Body of pancreas (tissue), 4 donors: ENCODE results near the gene OBI1. TPM values are rescaled to one million over a fixed set of nuclear protein-coding genes. Genes with fewer than 3 reads are reported as not detected.

Experiments
- ATAC-seq: fragments of 150-250 bp; one replicate; pipeline ENCODE4 v1.9.1; 2016
- DNase-seq, 4 donors: peaks; one replicate each; pipeline ENCODE4 v3.0.0-alpha.2; 2019
- H3K27ac ChIP-seq, 4 donors: fragments of 200-600 bp; sonication (generic); 1 replicate in 3 of 4; 2 replicates in 1 of 4; pipeline versions ENCODE4 v1.5.1 to v1.6.1; 2016 to 2019; ENCODE audit warnings: mild to moderate bottlenecking in 1 of 4, mixed read lengths in 1 of 4, moderate library complexity in 1 of 4
- H3K27me3 ChIP-seq, 2 donors: fragments of 200-600 bp; sonication (generic); one replicate each; pipeline ENCODE4 v1.6.0; 2016; ENCODE audit warnings: mild to moderate bottlenecking in 1 of 2
- H3K36me3 ChIP-seq, 2 donors: fragments of 200-600 bp; sonication (generic); replicated peaks in 1 of 2; 2 replicates each; pipeline ENCODE4 v1.5.1; 2016; ENCODE audit warnings: low read depth in 2 of 2; ENCODE audit not compliant: insufficient read depth in 1 of 2
- H3K4me1 ChIP-seq: fragments of 200-600 bp; sonication (generic); one replicate; pipeline ENCODE4 v1.6.0; 2016
- H3K4me3 ChIP-seq, 2 donors: fragments of 200-600 bp; sonication (generic); 1 replicate in 1 of 2; 2 replicates in 1 of 2; pipeline ENCODE4 v1.5.1; 2016 to 2019
- H3K9me3 ChIP-seq, 3 donors: fragments of 200-600 bp; sonication (generic); 1 replicate in 2 of 3; 2 replicates in 1 of 3; pipeline ENCODE4 v1.5.1; 2016
- CTCF ChIP-seq, 7 experiments: fragments of 450-650 bp in 4 of 7; fragments of 200-600 bp in 3 of 7; sonication (generic) in 3 of 7; IDR thresholded peaks; one replicate each; pipeline ENCODE4 v1.5.1; 2016 to 2019; ENCODE audit warnings: antibody characterized with exemption in 7 of 7
- POLR2A ChIP-seq, 3 donors: fragments of 450-650 bp; IDR thresholded peaks; one replicate each; pipeline ENCODE4 v1.6.1; 2016; ENCODE audit warnings: antibody characterized with exemption in 3 of 3, mild to moderate bottlenecking in 2 of 3
- WGBS, 2 donors: methylation state at CpG; one replicate each; pipeline ENCODE4 v1.1.5; 2017; 5-methylcytosine and 5-hydroxymethylcytosine counted together
- intact Hi-C: fragments of 100-400 bp; cut with DNase I; formaldehyde crosslinking; loops from one replicate; pipeline ENCODE4 v1.15.1; 2023
- total RNA-seq, 2 donors: library from RNA; depleted of rRNA; stranded (reverse); fragments of >200 nt; gene quantifications; one replicate each; pipeline ENCODE4 v1.1.0, GENCODE V29; 2016

Gene OBI1
- total RNA-seq, 2 donors from 2014 or later = 3.3 to 8.6 TPM

- DNase-seq = no peak
- Histone ChIP-seq H3K27ac (no peak overlapping the region), H3K4me3 (no peak overlapping the region), H3K4me1 (no peaks in the 10 kb centered on the region), H3K9me3 (no peaks in the 10 kb centered on the region), H3K27me3 (no peaks in the 10 kb centered on the region), H3K36me3 (no peaks in the 10 kb centered on the region)
- intact Hi-C loops = no loop called here
- no peak for TF ChIP-seq POLR2A (IDR thresholded peaks at IDR 0.05)
- no peak for TF ChIP-seq CTCF (IDR thresholded peaks at IDR 0.05)
- WGBS, 2 donors = 90 to 92% methylated on average over 4 of the region's 4 CpGs
- ATAC-seq = no peak
Measured at GRCh38 chr13:78686461-78686860, 27.5 kb upstream of the OBI1 start.

GRCh38 chr13:78680576-78681350, 21.8 kb upstream of the OBI1 start:
- H3K36me3 ChIP-seq = no peaks in the 10 kb centered on the region
- no peak for ATAC-seq
- no peak for DNase-seq
- 20 to 32% methylated on average over 6 of the region's 6 CpGs for WGBS, 2 donors
- no peaks in the 10 kb centered on the region for H3K27me3 ChIP-seq
- no peaks in the 10 kb centered on the region for H3K9me3 ChIP-seq
- no peak overlapping the region for H3K27ac ChIP-seq
- H3K4me1 ChIP-seq = no peaks in the 10 kb centered on the region
- TF ChIP-seq POLR2A (IDR thresholded peaks at IDR 0.05) (no peak), CTCF (IDR thresholded peaks at IDR 0.05) (no peak)
- intact Hi-C loops = no loop called here
- H3K4me3 ChIP-seq = no peak overlapping the region

- DNase-seq = no peak
- intact Hi-C loops = no loop called here
- TF ChIP-seq CTCF (IDR thresholded peaks at IDR 0.05) (no peak), POLR2A (IDR thresholded peaks at IDR 0.05) (no peak)
- WGBS, 2 donors = 52 to 62% methylated on average over 8 of the region's 8 CpGs
- Histone ChIP-seq H3K9me3 (no peaks in the 10 kb centered on the region), H3K36me3 (no peaks in the 10 kb centered on the region), H3K27me3 (no peaks in the 10 kb centered on the region), H3K4me3 (no peak overlapping the region), H3K4me1 (no peaks in the 10 kb centered on the region), H3K27ac (no peak overlapping the region)
- ATAC-seq = no peak
Measured at GRCh38 chr13:78680115-78680561, 21.2 kb upstream of the OBI1 start.

GRCh38 chr13:78679329-78679728, 20.4 kb upstream of the OBI1 start:
- ATAC-seq (no peak), DNase-seq (no peak)
- Histone ChIP-seq H3K27ac (no peak overlapping the region), H3K4me3 (no peak overlapping the region), H3K27me3 (no peaks in the 10 kb centered on the region), H3K4me1 (no peaks in the 10 kb centered on the region), H3K36me3 (no peaks in the 10 kb centered on the region), H3K9me3 (no peaks in the 10 kb centered on the region)
- intact Hi-C loops = no loop called here
- TF ChIP-seq POLR2A (IDR thresholded peaks at IDR 0.05) = no peak
- TF ChIP-seq CTCF (IDR thresholded peaks at IDR 0.05) = no peak
- 9 to 11% methylated on average over 1 of the region's 1 CpG for WGBS, 2 donors

- H3K9me3 ChIP-seq = no peaks in the 10 kb centered on the region
- DNase-seq (no peak), ATAC-seq (no peak)
- no peaks in the 10 kb centered on the region for H3K27me3 ChIP-seq
- H3K27ac ChIP-seq = no peak overlapping the region
- intact Hi-C loops = no loop called here
- no peak overlapping the region for H3K4me3 ChIP-seq
- no peak for TF ChIP-seq POLR2A (IDR thresholded peaks at IDR 0.05)
- no peak for TF ChIP-seq CTCF (IDR thresholded peaks at IDR 0.05)
- no peaks in the 10 kb centered on the region for H3K36me3 ChIP-seq
- no peaks in the 10 kb centered on the region for H3K4me1 ChIP-seq
- WGBS, 2 donors = 49 to 56% methylated on average over 3 of the region's 3 CpGs
Measured at GRCh38 chr13:78675112-78675511, 16.2 kb upstream of the OBI1 start.
